Smooth muscle cell (in vitro differentiated cells): Measurements from ENCODE around the gene GRIFIN. TPM values are rescaled to one million over a fixed set of nuclear protein-coding genes. Genes with fewer than 3 reads are reported as not detected.

Experiments used
- DNase-seq: peaks from one replicate; lab custom pipeline; 2025; ENCODE audit not compliant: unreplicated experiment; lab: John Stamatoyannopoulos, UW
- H2AFZ ChIP-seq: fragments of 200-600 bp; sonication (generic); 2 replicates; pipeline ENCODE4 v1.6.0; 2016; ENCODE audit warnings: antibody characterized with exemption, low read depth, mild to moderate bottlenecking
- H3F3A ChIP-seq: fragments of 200-600 bp; sonication (generic); 2 replicates; pipeline ENCODE4 v1.6.0; 2017; ENCODE audit warnings: antibody characterized with exemption, low read depth
- H3K27ac ChIP-seq: fragments of 200-600 bp; sonication (generic); 2 replicates; pipeline ENCODE4 v1.5.1; 2016; ENCODE audit warnings: low read depth, mild to moderate bottlenecking
- H3K27me3 ChIP-seq: fragments of 200-600 bp; sonication (generic); 2 replicates; pipeline ENCODE4 v1.6.1; 2016; ENCODE audit warnings: low read depth, mild to moderate bottlenecking
- H3K36me3 ChIP-seq: fragments of 200-600 bp; sonication (generic); 2 replicates; pipeline ENCODE4 v1.5.1; 2016; ENCODE audit warnings: low read depth
- H3K4me1 ChIP-seq: fragments of 200-600 bp; sonication (generic); 2 replicates; pipeline ENCODE4 v1.5.1; 2016; ENCODE audit warnings: low read depth
- H3K4me2 ChIP-seq: fragments of 200-600 bp; sonication (generic); 2 replicates; pipeline ENCODE4 v1.6.0; 2016; ENCODE audit warnings: mild to moderate bottlenecking
- H3K4me3 ChIP-seq: fragments of 200-600 bp; sonication (generic); 2 replicates; pipeline ENCODE4 v1.5.1; 2016; ENCODE audit warnings: mild to moderate bottlenecking
- H3K79me2 ChIP-seq: fragments of 200-600 bp; sonication (generic); 2 replicates; pipeline ENCODE4 v1.6.0; 2016; ENCODE audit warnings: low read depth, mild to moderate bottlenecking
- H3K9ac ChIP-seq: fragments of 200-600 bp; sonication (generic); 2 replicates; pipeline ENCODE4 v1.6.0; 2016; ENCODE audit warnings: low read depth
- H3K9me3 ChIP-seq: fragments of 200-600 bp; sonication (generic); replicated peaks from 2 replicates; pipeline ENCODE4 v1.5.1; 2016; ENCODE audit warnings: low read depth
- H4K20me1 ChIP-seq: fragments of 200-600 bp; sonication (generic); 2 replicates; pipeline ENCODE4 v1.6.0; 2016; ENCODE audit warnings: low read depth
- CTCF ChIP-seq: fragments of 200-600 bp; sonication (generic); IDR thresholded peaks from 2 replicates; pipeline ENCODE4 v1.5.1; 2017; ENCODE audit warnings: borderline replicate concordance, mild to moderate bottlenecking, antibody characterized with exemption; ENCODE audit not compliant: insufficient read depth, poor library complexity, severe bottlenecking
- WGBS: methylation state at CpG from one replicate; pipeline ENCODE4 v1.1.7; 2016; ENCODE audit warnings: low lambda C conversion rate; 5-methylcytosine and 5-hydroxymethylcytosine counted together
- polyA plus RNA-seq: library from polyadenylated mRNA; unstranded; fragments of >200 nt; fragmentation: Nextera tagmentation; extraction: Ambion mirVana; gene quantifications from 2 replicates; pipeline ENCODE4 v1.2.1, GENCODE V29; 2016
- total RNA-seq: library from RNA; depleted of rRNA; stranded (reverse); fragments of >200 nt; gene quantifications from 2 replicates; pipeline ENCODE4 v1.2.3, GENCODE V29; 2014

The GRIFIN gene
- total and polyA plus RNA-seq, 2 experiments from 2014 or later: not detected

GRCh38 chr7:2425749-2426148 lies 50.4 kb downstream of the GRIFIN start:
- no peak overlapping the region for H3K27ac ChIP-seq
- no peaks in the 10 kb centered on the region for H3K79me2 ChIP-seq
- no peaks in the 10 kb centered on the region for H3K27me3 ChIP-seq
- H3K9ac ChIP-seq: no peak overlapping the region
- H3K4me3 ChIP-seq: no peak overlapping the region
- H3K9me3 ChIP-seq: no peaks in the 10 kb centered on the region
- H3K36me3 ChIP-seq: no peaks in the 10 kb centered on the region
- H3K4me2 ChIP-seq: no peak overlapping the region
- TF ChIP-seq CTCF: no peak
- no peak overlapping the region for H2AFZ ChIP-seq
- H3F3A ChIP-seq: no peaks in the 10 kb centered on the region
- 91% methylated on average over 10 of the region's 10 CpGs for WGBS
- no peaks in the 10 kb centered on the region for H3K4me1 ChIP-seq
- no peak for DNase-seq
- H4K20me1 ChIP-seq: peaks cover 8% of the 10 kb centered on the region

Other genes with a start within 250 kb of the GRIFIN start
- 25.0 and 60.7 TPM in 2 replicates for gene MAD1L1, start 243.5 kb downstream of the GRIFIN start, total RNA-seq
- 33.4 and 38.4 TPM in 2 replicates for gene MAD1L1, start 243.5 kb downstream of the GRIFIN start, polyA plus RNA-seq
- 13.0 and 17.1 TPM in 2 replicates for gene MRM2, start 234.2 kb downstream of the GRIFIN start, total RNA-seq
- 30.8 and 34.8 TPM in 2 replicates for gene MRM2, start 234.2 kb downstream of the GRIFIN start, polyA plus RNA-seq
- gene NUDT1, start 234.2 kb downstream of the GRIFIN start, total RNA-seq: 17.8 and 20.7 TPM in 2 replicates
- gene NUDT1, start 234.2 kb downstream of the GRIFIN start, polyA plus RNA-seq: 46.0 and 51.2 TPM in 2 replicates
- gene SNX8, start 162.0 kb downstream of the GRIFIN start, total RNA-seq: 12.8 and 49.9 TPM in 2 replicates
- 46.9 and 56.4 TPM in 2 replicates for gene SNX8, start 162.0 kb downstream of the GRIFIN start, polyA plus RNA-seq
- 85.8 and 96.1 TPM in 2 replicates for gene EIF3B, start 121.6 kb downstream of the GRIFIN start, total RNA-seq
- 112 and 146 TPM in 2 replicates for gene EIF3B, start 121.6 kb downstream of the GRIFIN start, polyA plus RNA-seq
- gene CHST12, start 72.8 kb downstream of the GRIFIN start, total RNA-seq: 7.5 and 10.1 TPM in 2 replicates
- 15.0 and 19.7 TPM in 2 replicates for gene CHST12, start 72.8 kb downstream of the GRIFIN start, polyA plus RNA-seq
- gene LFNG, start 43.4 kb upstream of the GRIFIN start, total RNA-seq: 9.8 and 19.5 TPM in 2 replicates
- gene LFNG, start 43.4 kb upstream of the GRIFIN start, polyA plus RNA-seq: 6.0 and 7.9 TPM in 2 replicates
- 11.2 and 16.8 TPM in 2 replicates for gene BRAT1, start 79.1 kb upstream of the GRIFIN start, total RNA-seq
- 32.4 and 43.6 TPM in 2 replicates for gene BRAT1, start 79.1 kb upstream of the GRIFIN start, polyA plus RNA-seq
- gene IQCE, start 82.6 kb upstream of the GRIFIN start, total RNA-seq: 12.7 and 15.0 TPM in 2 replicates
- 5.8 and 16.3 TPM in 2 replicates for gene IQCE, start 82.6 kb upstream of the GRIFIN start, polyA plus RNA-seq
- 42.9 and 51.5 TPM in 2 replicates for gene TTYH3, start 155.6 kb upstream of the GRIFIN start, total RNA-seq
- gene TTYH3, start 155.6 kb upstream of the GRIFIN start, polyA plus RNA-seq: 153 and 179 TPM in 2 replicates
- 1.1 and 1.4 TPM in 2 replicates for gene AMZ1, start 211.8 kb upstream of the GRIFIN start, total RNA-seq
- gene AMZ1, start 211.8 kb upstream of the GRIFIN start, polyA plus RNA-seq: 0.63 and 2.4 TPM in 2 replicates